Chondrocyte (in vitro differentiated cells): ENCODE results near the gene PRR29. TPM values are rescaled to one million over a fixed set of nuclear protein-coding genes. Genes with fewer than 3 reads are reported as not detected.
"Not testable (repeated sequence)": the region's sequence is repeated elsewhere in the genome, so short reads cannot be mapped to it uniquely, and the experiment has no call there.

Source experiments
- DNase-seq: peaks from one replicate; pipeline ENCODE4 v3.0.0; 2021; ENCODE audit warnings: mixed read lengths, low spot score
- H3K27ac Mint-ChIP-seq: one replicate; pipeline ENCODE4 v1.8.0; 2021; ENCODE audit warnings: mild to moderate bottlenecking, moderate library complexity, mixed read lengths; ENCODE audit not compliant: unreplicated experiment
- H3K27me3 Mint-ChIP-seq: 2 replicates; pipeline ENCODE4 v1.8.0; 2021; ENCODE audit warnings: low read depth, mixed read lengths
- H3K36me3 Mint-ChIP-seq: 2 replicates; pipeline ENCODE4 v1.8.0; 2021; ENCODE audit warnings: low read depth, mixed read lengths
- H3K4me1 Mint-ChIP-seq: 2 replicates; pipeline ENCODE4 v1.8.0; 2021; ENCODE audit warnings: low read depth, mild to moderate bottlenecking, mixed read lengths
- H3K4me3 Mint-ChIP-seq: one replicate; pipeline ENCODE4 v1.8.0; 2021; ENCODE audit warnings: mild to moderate bottlenecking, moderate library complexity, mixed read lengths; ENCODE audit not compliant: unreplicated experiment
- H3K9me3 Mint-ChIP-seq: 2 replicates; pipeline ENCODE4 v1.8.0; 2021; ENCODE audit warnings: low read depth, mixed read lengths
- CTCF ChIP-seq: fragments of 200-600 bp; sonication (generic); IDR thresholded peaks from 2 replicates; pipeline ENCODE4 v1.5.0; 2021; ENCODE audit warnings: antibody characterized with exemption, mild to moderate bottlenecking, moderate library complexity
- total RNA-seq: library from RNA; stranded (reverse); gene quantifications from 3 replicates; pipeline ENCODE4 v1.2.1, GENCODE V29; 2021

Gene PRR29
- total RNA-seq, 1 donor from 2014 or later = 0.35 TPM

- Mint-ChIP-seq H3K27me3 (peaks cover 4% of the 10 kb centered on the region), H3K9me3 (no peaks in the 10 kb centered on the region), H3K36me3 (no peaks in the 10 kb centered on the region), H3K4me3 (no peak overlapping the region), H3K4me1 (peaks cover 9% of the 10 kb centered on the region), H3K27ac (no peak overlapping the region)
- TF ChIP-seq CTCF = no peak
- no peak for DNase-seq
These were observed 11.6 kb downstream of the PRR29 start for GRCh38 chr17:64009571-64010402.

GRCh38 chr17:64015447-64015846 lies 17.3 kb downstream of the PRR29 start:
- no peak for TF ChIP-seq CTCF
- Mint-ChIP-seq H3K4me3 (no peak overlapping the region), H3K36me3 (no peaks in the 10 kb centered on the region), H3K27ac (no peak overlapping the region), H3K27me3 (peaks cover 7% of the 10 kb centered on the region), H3K4me1 (no peaks in the 10 kb centered on the region), H3K9me3 (no peaks in the 10 kb centered on the region)
- DNase-seq = no peak

- peak; percentile 49 for TF ChIP-seq CTCF
- no peaks in the 10 kb centered on the region for H3K36me3 Mint-ChIP-seq
These were observed 18.2 kb downstream of the PRR29 start for GRCh38 chr17:64016231-64016784.

GRCh38 chr17:64016974-64017373 lies 18.8 kb downstream of the PRR29 start:
- Mint-ChIP-seq H3K27me3 (peaks cover 3% of the 10 kb centered on the region), H3K27ac (no peak overlapping the region), H3K36me3 (no peaks in the 10 kb centered on the region), H3K4me3 (no peak overlapping the region), H3K4me1 (no peaks in the 10 kb centered on the region), H3K9me3 (no peaks in the 10 kb centered on the region)
- no peak for DNase-seq
- TF ChIP-seq CTCF = no peak

More at GRCh38 chr17:64016231-64016784, 18.2 kb downstream of the PRR29 start:
- no peak overlapping the region for H3K4me3 Mint-ChIP-seq
- DNase-seq = no peak
- H3K27me3 Mint-ChIP-seq = peaks cover 7% of the 10 kb centered on the region
- no peaks in the 10 kb centered on the region for H3K9me3 Mint-ChIP-seq
- no peaks in the 10 kb centered on the region for H3K4me1 Mint-ChIP-seq
- H3K27ac Mint-ChIP-seq = no peak overlapping the region

GRCh38 chr17:64017381-64017980 lies 19.3 kb downstream of the PRR29 start:
- Mint-ChIP-seq H3K9me3 (no peaks in the 10 kb centered on the region), H3K4me3 (no peak overlapping the region), H3K27ac (no peak overlapping the region), H3K4me1 (no peaks in the 10 kb centered on the region), H3K36me3 (no peaks in the 10 kb centered on the region), H3K27me3 (peaks cover 3% of the 10 kb centered on the region)
- peak; percentile 43 for TF ChIP-seq CTCF
- no peak for DNase-seq

- H3K27ac Mint-ChIP-seq, H3K27me3 Mint-ChIP-seq, H3K9me3 Mint-ChIP-seq, H3K4me1 Mint-ChIP-seq, H3K36me3 Mint-ChIP-seq, H3K4me3 Mint-ChIP-seq, DNase-seq: not testable (repeated sequence)
These were observed 21.4 kb downstream of the PRR29 start for GRCh38 chr17:64019551-64019961.
